Measurements from ENCODE around the gene NCF4. TPM values are rescaled to one million over a fixed set of nuclear protein-coding genes. Genes with fewer than 3 reads are reported as not detected.

The NCF4 gene
- total and polyA plus RNA-seq, 4 donors, result 14.1 to 113 (median 40.0) TPM

DNA sequence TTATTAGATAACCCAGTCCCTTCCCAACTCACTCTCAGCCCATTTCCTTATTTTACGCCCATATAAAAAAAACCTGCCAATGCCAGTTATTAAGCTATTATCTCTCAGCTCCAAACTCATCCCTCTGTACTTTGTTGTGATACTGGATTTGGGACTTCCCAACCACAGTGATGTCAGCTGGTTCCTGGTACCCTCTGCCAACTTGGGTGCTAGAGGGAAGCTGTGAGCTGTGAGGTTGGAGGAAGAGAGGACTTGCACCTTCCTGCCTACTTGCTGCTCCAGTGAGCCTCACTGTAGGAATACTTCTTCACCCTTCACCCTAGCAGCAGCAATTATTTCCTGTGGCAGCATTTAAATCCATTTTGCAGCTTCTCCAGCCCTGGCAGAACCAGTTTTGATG is 33.5 kb downstream of the NCF4 start:
- peaks cover 0 to 9% (median 0%) of the 10 kb centered on the region in 4 donors for H3K9me3 ChIP-seq (ENCODE audit: control insufficient read depth in 4 of 4, insufficient read depth in 3 of 4, low read length in 3 of 4)
- H3K9ac ChIP-seq (ENCODE audit: insufficient read depth in 1 of 2, low read length in 2 of 2), result no peak overlapping the region
- TF ChIP-seq, protein P1, sequence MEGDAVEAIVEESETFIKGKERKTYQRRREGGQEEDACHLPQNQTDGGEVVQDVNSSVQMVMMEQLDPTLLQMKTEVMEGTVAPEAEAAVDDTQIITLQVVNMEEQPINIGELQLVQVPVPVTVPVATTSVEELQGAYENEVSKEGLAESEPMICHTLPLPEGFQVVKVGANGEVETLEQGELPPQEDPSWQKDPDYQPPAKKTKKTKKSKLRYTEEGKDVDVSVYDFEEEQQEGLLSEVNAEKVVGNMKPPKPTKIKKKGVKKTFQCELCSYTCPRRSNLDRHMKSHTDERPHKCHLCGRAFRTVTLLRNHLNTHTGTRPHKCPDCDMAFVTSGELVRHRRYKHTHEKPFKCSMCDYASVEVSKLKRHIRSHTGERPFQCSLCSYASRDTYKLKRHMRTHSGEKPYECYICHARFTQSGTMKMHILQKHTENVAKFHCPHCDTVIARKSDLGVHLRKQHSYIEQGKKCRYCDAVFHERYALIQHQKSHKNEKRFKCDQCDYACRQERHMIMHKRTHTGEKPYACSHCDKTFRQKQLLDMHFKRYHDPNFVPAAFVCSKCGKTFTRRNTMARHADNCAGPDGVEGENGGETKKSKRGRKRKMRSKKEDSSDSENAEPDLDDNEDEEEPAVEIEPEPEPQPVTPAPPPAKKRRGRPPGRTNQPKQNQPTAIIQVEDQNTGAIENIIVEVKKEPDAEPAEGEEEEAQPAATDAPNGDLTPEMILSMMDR (IDR thresholded peaks at IDR 0.05; ENCODE audit: control extremely low read depth, extremely low read depth), result no peak
- H3K36me3 ChIP-seq (ENCODE audit: control insufficient read depth in 4 of 4, insufficient read depth in 4 of 4, low read length in 4 of 4), result no peaks in the 10 kb centered on the region
- ATAC-seq (ENCODE audit: insufficient read depth, low FRiP score) (no peak), DNase-seq (no peak)
- no peak overlapping the region for H3K4me3 ChIP-seq
- no peaks in the 10 kb centered on the region for H3K27me3 ChIP-seq (ENCODE audit: control insufficient read depth in 3 of 3, insufficient read depth in 3 of 3, low read length in 2 of 3)
- WGBS, 2 donors, result 90 to 97% methylated on average over 1 of the region's 1 CpG
- H3K4me1 ChIP-seq (ENCODE audit: control insufficient read depth in 5 of 5, insufficient read depth in 5 of 5, low read length in 5 of 5), result peaks cover 0 to 4% (median 0%) of the 10 kb centered on the region in 5 donors
- no peak overlapping the region for H3K27ac ChIP-seq (ENCODE audit: low read depth in 1 of 2, low read length in 1 of 2)

DNA sequence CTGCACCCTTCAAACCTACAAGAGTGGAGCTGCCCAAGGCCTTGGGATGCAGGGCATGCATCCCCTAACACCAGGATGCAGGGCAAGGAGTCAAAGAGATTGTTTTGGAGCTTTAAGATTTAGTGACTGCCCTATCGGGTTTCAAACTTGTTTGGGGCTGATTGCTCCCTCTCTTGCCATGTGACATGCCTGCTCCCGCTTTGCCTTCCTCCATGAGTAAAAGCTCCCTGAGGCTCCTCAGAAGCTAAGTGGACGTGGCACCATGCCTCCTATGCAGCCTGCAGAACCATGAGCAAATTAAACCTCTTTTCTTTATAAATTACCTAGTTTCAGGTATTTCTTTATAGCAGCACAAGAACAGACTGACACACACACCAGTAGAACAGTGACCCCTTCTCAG is 36.8 kb downstream of the NCF4 start:
- WGBS, 2 donors, result 72 to 78% methylated on average over 3 of the region's 3 CpGs
- H3K27ac ChIP-seq (ENCODE audit: low read depth in 1 of 2, low read length in 1 of 2), result no peak overlapping the region
- ATAC-seq (ENCODE audit: insufficient read depth, low FRiP score), result no peak
- no peak overlapping the region for H3K4me3 ChIP-seq
- DNase-seq, result no peak
- H3K36me3 ChIP-seq (ENCODE audit: control insufficient read depth in 4 of 4, insufficient read depth in 4 of 4, low read length in 4 of 4), result no peaks in the 10 kb centered on the region
- no peaks in the 10 kb centered on the region for H3K27me3 ChIP-seq (ENCODE audit: control insufficient read depth in 3 of 3, insufficient read depth in 3 of 3, low read length in 2 of 3)
- peaks cover 0 to 1% (median 0%) of the 10 kb centered on the region in 5 donors for H3K4me1 ChIP-seq (ENCODE audit: control insufficient read depth in 5 of 5, insufficient read depth in 5 of 5, low read length in 5 of 5)
- H3K9me3 ChIP-seq (ENCODE audit: control insufficient read depth in 4 of 4, insufficient read depth in 3 of 4, low read length in 3 of 4), result peaks cover 0 to 18% (median 2%) of the 10 kb centered on the region in 4 donors
- no peak overlapping the region for H3K9ac ChIP-seq (ENCODE audit: insufficient read depth in 1 of 2, low read length in 2 of 2)
- TF ChIP-seq, protein P1 (IDR thresholded peaks at IDR 0.05; ENCODE audit: control extremely low read depth, extremely low read depth), result no peak

- WGBS, 2 donors, result 82 to 85% methylated on average over 4 of the region's 4 CpGs
- H3K27ac ChIP-seq (ENCODE audit: low read depth in 1 of 2, low read length in 1 of 2), result no peak overlapping the region
- no peaks in the 10 kb centered on the region for H3K27me3 ChIP-seq (ENCODE audit: control insufficient read depth in 3 of 3, insufficient read depth in 3 of 3, low read length in 2 of 3)
- H3K9ac ChIP-seq (ENCODE audit: insufficient read depth in 1 of 2, low read length in 2 of 2), result no peak overlapping the region
- DNase-seq (no peak), ATAC-seq (ENCODE audit: insufficient read depth, low FRiP score) (no peak)
- peaks cover 0 to 18% (median 2%) of the 10 kb centered on the region in 4 donors for H3K9me3 ChIP-seq (ENCODE audit: control insufficient read depth in 4 of 4, insufficient read depth in 3 of 4, low read length in 3 of 4)
- TF ChIP-seq, protein P1 (IDR thresholded peaks at IDR 0.05; ENCODE audit: control extremely low read depth, extremely low read depth), result no peak
- H3K4me3 ChIP-seq, result no peak overlapping the region
- no peaks in the 10 kb centered on the region for H3K36me3 ChIP-seq (ENCODE audit: control insufficient read depth in 4 of 4, insufficient read depth in 4 of 4, low read length in 4 of 4)
- H3K4me1 ChIP-seq (ENCODE audit: control insufficient read depth in 5 of 5, insufficient read depth in 5 of 5, low read length in 5 of 5), result peaks cover 0 to 1% (median 0%) of the 10 kb centered on the region in 5 donors
Measured at GRCh38 chr22:36898690-36899089, 37.9 kb downstream of the NCF4 start.

- Histone ChIP-seq H3K9ac (ENCODE audit: insufficient read depth in 1 of 2, low read length in 2 of 2) (no peak overlapping the region), H3K4me1 (ENCODE audit: control insufficient read depth in 5 of 5, insufficient read depth in 5 of 5, low read length in 5 of 5) (peaks cover 0 to 1% (median 0%) of the 10 kb centered on the region in 5 donors), H3K27ac (ENCODE audit: low read depth in 1 of 2, low read length in 1 of 2) (no peak overlapping the region), H3K9me3 (ENCODE audit: control insufficient read depth in 4 of 4, insufficient read depth in 3 of 4, low read length in 3 of 4) (peaks cover 0 to 18% (median 2%) of the 10 kb centered on the region in 4 donors), H3K36me3 (ENCODE audit: control insufficient read depth in 4 of 4, insufficient read depth in 4 of 4, low read length in 4 of 4) (no peaks in the 10 kb centered on the region), H3K4me3 (no peak overlapping the region), H3K27me3 (ENCODE audit: control insufficient read depth in 3 of 3, insufficient read depth in 3 of 3, low read length in 2 of 3) (no peaks in the 10 kb centered on the region)
- DNase-seq (no peak), ATAC-seq (ENCODE audit: insufficient read depth, low FRiP score) (no peak)
- TF ChIP-seq, protein P1 (IDR thresholded peaks at IDR 0.05; ENCODE audit: control extremely low read depth, extremely low read depth), result no peak
- WGBS, 2 donors, result 88 to 93% methylated on average over 1 of the region's 1 CpG
Measured at GRCh38 chr22:36899498-36899897, 38.7 kb downstream of the NCF4 start.
